ENCODE data around the gene RAPGEF3.

DNA sequence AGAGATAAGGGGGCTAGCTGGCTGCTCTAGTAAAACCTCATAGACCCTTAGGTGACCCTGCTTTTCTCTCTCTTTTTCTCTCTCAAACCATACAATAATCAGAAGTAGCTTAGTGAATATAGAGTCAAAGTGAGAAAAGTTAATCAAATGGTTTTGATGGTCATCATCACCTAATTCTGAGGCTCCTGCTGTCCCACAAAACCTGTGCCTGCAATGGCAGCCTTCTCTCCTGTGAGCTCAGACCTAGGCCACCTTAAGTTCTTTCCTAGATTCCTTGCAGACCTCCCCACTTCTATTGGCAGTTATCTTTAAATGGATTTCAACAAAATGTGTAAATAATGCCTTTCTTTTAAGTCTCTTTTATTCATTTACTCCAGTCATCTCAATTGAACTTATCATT is 51.3 kb downstream of the RAPGEF3 start:
- TF ChIP-seq POLR2A (IDR thresholded peaks at IDR 0.05; ENCODE audit: low read depth, low read length) (no peak), TAF1 (IDR thresholded peaks at IDR 0.05; ENCODE audit: low read depth, low read length) (no peak), POLR2AphosphoS5 (IDR thresholded peaks at IDR 0.05; ENCODE audit: low read depth, low read length) (no peak), SPI1 (IDR thresholded peaks at IDR 0.05; ENCODE audit: low read depth, low read length) (no peak), PAX5 (IDR thresholded peaks at IDR 0.05; ENCODE audit: insufficient read depth, low read length, severe bottlenecking) (no peak)

Measured in GM12891 (cell line).